HG02870 (cell line): ENCODE measurements around the gene NOP9.
A peak's percentile ranks its signal among the peaks of the same experiment; 100 is the strongest.

Experiments
- ATAC-seq: cut with Tn5 transposase; IDR thresholded peaks from one replicate; pipeline ENCODE4 v1.9.1; 2021; ENCODE audit warnings: mild to moderate bottlenecking, moderate library complexity; ENCODE audit not compliant: unreplicated experiment

The NOP9 gene

DNA sequence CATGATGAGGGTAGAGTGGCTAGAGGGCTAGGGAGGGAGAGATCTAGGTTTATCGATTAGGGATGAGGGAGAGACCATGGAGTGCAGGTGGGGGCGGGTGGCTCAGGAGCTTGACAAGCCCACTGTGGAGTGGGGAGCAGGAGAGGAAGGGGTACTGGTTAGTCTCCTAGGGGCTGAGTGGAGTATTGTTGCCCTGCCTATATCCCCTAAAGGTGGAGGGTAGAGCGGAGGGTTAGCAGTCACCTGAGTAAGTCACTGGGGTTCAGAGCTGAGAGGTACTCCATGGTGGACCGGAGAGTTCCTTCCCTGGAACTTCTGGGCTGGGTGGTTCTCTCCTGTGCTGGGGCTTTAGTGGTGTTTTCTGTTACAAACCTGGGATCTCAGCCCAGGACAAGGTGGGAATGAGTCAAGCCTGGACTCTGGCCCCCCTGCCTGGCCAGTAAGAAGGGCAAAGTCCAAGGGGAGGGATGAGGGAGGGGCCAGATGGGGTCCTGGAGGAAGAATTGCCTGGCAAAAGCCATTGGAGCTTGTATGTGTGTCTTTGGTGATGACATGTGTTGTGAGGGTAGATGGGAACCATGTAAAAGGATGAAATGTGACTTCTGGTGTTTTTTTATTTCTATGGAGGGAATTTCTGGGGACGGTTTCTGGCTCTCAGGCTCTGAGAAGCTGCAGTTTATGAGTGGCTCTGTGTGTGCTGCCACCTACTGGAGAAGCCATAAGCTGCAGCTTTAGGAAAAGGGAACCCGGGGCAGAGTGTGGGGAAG, 8.1 kb downstream of the NOP9 start, which contains the start of gene CIDEB:
Gene CIDEB (minus strand): TSS at position 403 of the 767 bp plus-strand sequence. CDS start 119 bp downstream, at position 284.
- no peak for ATAC-seq

GRCh38 chr14:24308342-24309124, 8.9 kb downstream of the NOP9 start:
- ATAC-seq = no peak

- no peak for ATAC-seq
Measured at GRCh38 chr14:24309538-24310264, 10.1 kb downstream of the NOP9 start, which contains the start of gene LTB4R2. Gene LTB4R2, plus strand, starts transcription at chr14:24310140. Its CDS starts 525 bp downstream, at chr14:24310665.

DNA sequence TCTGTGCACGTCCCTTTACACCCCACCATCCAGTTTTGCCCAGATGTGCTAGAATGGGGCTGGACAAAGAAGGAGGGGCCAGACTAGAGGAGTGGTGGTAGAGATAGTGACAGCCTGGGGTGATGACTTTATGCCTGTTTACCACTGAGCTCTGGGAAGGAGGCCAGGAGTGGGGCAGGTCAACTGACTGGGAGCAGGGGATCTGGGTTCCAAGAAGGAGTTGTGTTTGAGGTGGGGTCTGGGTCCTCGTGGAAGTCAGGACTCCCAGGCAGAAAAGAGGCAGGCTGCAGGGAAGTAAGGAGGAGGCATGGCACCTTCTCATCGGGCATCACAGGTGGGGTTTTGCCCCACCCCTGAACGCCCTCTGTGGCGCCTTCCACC, 10.6 kb downstream of the NOP9 start:
- no peak for ATAC-seq

DNA sequence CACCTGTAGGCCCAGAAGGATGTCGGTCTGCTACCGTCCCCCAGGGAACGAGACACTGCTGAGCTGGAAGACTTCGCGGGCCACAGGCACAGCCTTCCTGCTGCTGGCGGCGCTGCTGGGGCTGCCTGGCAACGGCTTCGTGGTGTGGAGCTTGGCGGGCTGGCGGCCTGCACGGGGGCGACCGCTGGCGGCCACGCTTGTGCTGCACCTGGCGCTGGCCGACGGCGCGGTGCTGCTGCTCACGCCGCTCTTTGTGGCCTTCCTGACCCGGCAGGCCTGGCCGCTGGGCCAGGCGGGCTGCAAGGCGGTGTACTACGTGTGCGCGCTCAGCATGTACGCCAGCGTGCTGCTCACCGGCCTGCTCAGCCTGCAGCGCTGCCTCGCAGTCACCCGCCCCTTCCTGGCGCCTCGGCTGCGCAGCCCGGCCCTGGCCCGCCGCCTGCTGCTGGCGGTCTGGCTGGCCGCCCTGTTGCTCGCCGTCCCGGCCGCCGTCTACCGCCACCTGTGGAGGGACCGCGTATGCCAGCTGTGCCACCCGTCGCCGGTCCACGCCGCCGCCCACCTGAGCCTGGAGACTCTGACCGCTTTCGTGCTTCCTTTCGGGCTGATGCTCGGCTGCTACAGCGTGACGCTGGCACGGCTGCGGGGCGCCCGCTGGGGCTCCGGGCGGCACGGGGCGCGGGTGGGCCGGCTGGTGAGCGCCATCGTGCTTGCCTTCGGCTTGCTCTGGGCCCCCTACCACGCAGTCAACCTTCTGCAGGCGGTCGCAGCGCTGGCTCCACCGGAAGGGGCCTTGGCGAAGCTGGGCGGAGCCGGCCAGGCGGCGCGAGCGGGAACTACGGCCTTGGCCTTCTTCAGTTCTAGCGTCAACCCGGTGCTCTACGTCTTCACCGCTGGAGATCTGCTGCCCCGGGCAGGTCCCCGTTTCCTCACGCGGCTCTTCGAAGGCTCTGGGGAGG, 11.3 kb downstream of the NOP9 start, which contains the start of gene LTB4R:
Gene LTB4R (plus strand): TSS at position 857 of the 959 bp plus-strand sequence. CDS start 4,150 bp downstream, outside the sequence.
- ATAC-seq = peak; percentile 57

GRCh38 chr14:24311837-24312615, 12.4 kb downstream of the NOP9 start:
- no peak for ATAC-seq

GRCh38 chr14:24312736-24313507, 13.3 kb downstream of the NOP9 start:
- ATAC-seq = no peak

DNA sequence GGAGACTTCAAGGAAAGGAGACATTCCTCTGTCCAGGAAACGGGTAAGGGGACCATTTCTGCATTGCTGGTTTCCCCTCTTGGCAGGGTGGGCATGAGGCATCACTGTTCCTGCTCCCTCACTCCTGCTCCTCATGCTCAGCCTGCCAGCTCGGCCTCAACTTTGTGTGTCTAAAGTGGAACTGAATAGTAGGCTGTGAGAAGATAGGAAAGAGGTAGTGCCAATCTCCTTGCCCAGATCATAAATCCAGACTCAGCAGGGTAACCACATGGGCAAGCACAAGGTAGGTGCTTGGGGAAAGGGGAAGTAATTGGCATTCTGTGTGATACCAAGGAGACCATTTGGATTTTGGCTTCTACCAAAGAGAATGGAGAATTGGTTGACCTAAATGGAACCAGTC, 14.3 kb downstream of the NOP9 start:
- ATAC-seq = no peak

DNA sequence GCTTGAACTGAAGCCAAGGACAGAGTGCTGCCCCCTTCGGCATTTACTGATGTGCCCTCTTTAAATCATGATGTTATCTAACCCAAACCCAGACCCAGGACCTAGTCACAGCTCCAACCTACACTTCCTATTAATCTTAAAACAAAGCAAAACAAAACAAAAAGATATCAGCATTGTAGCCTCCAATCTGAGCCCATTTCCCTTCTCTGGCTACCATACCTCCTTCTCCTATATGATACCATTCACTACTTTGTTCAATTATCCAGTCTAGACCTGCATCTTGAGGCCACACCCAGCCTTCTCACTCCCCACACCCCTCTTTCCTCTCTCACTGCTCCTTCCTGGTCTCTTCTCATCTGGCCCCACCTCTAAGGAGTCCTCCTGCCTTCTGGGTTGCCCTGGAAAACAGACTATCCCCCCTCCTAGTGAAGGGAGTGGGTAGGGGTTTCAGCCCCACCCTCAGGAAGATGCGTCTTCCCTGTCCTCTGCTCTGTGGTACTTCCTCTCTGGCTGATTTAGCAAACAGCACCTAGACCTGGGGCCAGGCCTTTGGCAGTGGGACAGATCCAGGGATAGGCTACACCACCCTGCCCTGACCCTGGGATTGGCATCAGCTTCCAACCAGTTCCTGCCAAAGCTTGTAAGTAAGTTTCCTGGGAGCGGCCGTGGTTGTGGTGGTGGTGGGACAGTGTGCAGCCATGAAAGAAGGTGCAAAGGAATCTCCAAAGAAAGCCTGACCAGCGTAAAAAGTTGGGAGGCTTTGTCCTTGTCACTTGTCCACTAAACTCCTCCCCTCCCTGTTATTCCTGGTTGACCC, 14.9 kb downstream of the NOP9 start:
- ATAC-seq = no peak

DNA sequence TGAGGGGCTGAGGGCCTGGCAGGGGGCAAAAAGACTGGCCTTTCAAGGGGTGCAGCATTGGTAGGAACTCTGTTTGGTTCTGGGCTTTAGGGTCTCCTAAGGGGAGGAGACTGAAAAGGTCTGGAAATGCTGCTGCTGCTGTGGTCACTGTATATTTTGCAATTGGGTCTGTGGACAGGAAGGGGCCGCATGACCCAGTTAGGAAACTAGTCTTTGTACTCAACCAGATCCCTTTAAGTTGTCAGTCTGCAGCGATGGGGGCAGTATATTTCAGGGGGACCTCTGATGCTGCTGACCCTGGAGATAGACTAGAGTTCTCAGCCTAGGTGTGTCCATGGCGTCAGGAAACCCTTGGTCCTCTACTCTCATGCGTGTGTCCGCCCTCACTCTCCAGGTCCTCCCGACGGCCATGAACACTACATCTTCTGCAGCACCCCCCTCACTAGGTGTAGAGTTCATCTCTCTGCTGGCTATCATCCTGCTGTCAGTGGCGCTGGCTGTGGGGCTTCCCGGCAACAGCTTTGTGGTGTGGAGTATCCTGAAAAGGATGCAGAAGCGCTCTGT, 15.7 kb downstream of the NOP9 start:
- no peak for ATAC-seq

DNA sequence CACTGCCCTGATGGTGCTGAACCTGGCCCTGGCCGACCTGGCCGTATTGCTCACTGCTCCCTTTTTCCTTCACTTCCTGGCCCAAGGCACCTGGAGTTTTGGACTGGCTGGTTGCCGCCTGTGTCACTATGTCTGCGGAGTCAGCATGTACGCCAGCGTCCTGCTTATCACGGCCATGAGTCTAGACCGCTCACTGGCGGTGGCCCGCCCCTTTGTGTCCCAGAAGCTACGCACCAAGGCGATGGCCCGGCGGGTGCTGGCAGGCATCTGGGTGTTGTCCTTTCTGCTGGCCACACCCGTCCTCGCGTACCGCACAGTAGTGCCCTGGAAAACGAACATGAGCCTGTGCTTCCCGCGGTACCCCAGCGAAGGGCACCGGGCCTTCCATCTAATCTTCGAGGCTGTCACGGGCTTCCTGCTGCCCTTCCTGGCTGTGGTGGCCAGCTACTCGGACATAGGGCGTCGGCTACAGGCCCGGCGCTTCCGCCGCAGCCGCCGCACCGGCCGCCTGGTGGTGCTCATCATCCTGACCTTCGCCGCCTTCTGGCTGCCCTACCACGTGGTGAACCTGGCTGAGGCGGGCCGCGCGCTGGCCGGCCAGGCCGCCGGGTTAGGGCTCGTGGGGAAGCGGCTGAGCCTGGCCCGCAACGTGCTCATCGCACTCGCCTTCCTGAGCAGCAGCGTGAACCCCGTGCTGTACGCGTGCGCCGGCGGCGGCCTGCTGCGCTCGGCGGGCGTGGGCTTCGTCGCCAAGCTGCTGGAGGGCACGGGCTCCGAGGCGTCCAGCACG, 16.4 kb downstream of the NOP9 start:
- no peak for ATAC-seq

GRCh38 chr14:24316597-24316950, 16.9 kb downstream of the NOP9 start:
- ATAC-seq = no peak

GRCh38 chr14:24317141-24317928, 17.7 kb downstream of the NOP9 start:
- ATAC-seq = no peak

GRCh38 chr14:24321212-24321975, 21.7 kb downstream of the NOP9 start:
- ATAC-seq = no peak

DNA sequence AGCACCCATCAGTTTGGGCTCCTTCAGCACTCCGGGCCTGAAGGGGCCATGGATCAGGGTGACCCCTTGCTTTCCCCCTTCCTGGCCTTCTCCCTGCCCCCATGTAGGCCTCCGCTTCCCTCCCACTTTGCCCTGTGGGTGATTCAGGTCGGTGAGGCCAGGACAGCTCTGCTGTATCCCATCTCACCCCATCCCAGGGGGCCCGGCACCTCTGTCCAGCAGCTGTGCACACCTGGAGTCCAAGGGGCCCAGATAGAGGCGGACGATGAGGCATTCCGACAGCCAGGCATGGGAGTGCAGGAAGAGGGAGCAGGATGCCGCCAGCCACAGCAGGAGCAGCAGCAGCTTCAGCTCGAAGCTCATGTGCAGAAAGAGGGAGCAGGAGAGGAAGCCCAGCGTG, 23.0 kb downstream of the NOP9 start:
- ATAC-seq = no peak
